Measurements from ENCODE around the gene KIF3A.

Gene KIF3A

GRCh38 chr5:132770476-132771159 is 33.3 kb upstream of the KIF3A start:
- DNase-seq: no peak

GRCh38 chr5:132768485-132768868 is 31.1 kb upstream of the KIF3A start:
- no peak for DNase-seq

- DNase-seq: no peak
These were observed 29.8 kb upstream of the KIF3A start for GRCh38 chr5:132767150-132767549.

GRCh38 chr5:132766806-132767055 is 29.4 kb upstream of the KIF3A start:
- DNase-seq: no peak

- DNase-seq: no peak
These were observed 28.9 kb upstream of the KIF3A start for GRCh38 chr5:132766020-132766805.

GRCh38 chr5:132765311-132766019 is 28.1 kb upstream of the KIF3A start:
- no peak for DNase-seq

- DNase-seq: no peak
These were observed 27.4 kb upstream of the KIF3A start for GRCh38 chr5:132764671-132765238.

- no peak for DNase-seq
These were observed 26.7 kb upstream of the KIF3A start for GRCh38 chr5:132764051-132764450.

- no peak for DNase-seq
These were observed 26.1 kb upstream of the KIF3A start for GRCh38 chr5:132763181-132764036.

GRCh38 chr5:132762246-132763000 is 25.1 kb upstream of the KIF3A start:
- no peak for DNase-seq

GRCh38 chr5:132761321-132762240 is 24.2 kb upstream of the KIF3A start:
- no peak for DNase-seq

- no peak for DNase-seq
These were observed 23.4 kb upstream of the KIF3A start for GRCh38 chr5:132760601-132761317.

GRCh38 chr5:132760049-132760420 is 22.7 kb upstream of the KIF3A start:
- no peak for DNase-seq

GRCh38 chr5:132759114-132760048 is 22.0 kb upstream of the KIF3A start:
- DNase-seq: no peak

GRCh38 chr5:132758451-132758850 is 21.1 kb upstream of the KIF3A start:
- no peak for DNase-seq

- DNase-seq: no peak
These were observed 19.2 kb upstream of the KIF3A start for GRCh38 chr5:132756542-132756941.

GRCh38 chr5:132754947-132755346 is 17.6 kb upstream of the KIF3A start:
- DNase-seq: peak in 1 of 2 experiments; percentile 10

GRCh38 chr5:132754111-132754510 is 16.8 kb upstream of the KIF3A start:
- no peak for DNase-seq

All from AML-193 (cell line).